Liver (tissue), 9 donors: Measurements from ENCODE around the gene CDKL5. TPM values are rescaled to one million over a fixed set of nuclear protein-coding genes. Genes with fewer than 3 reads are reported as not detected.

Source experiments
- DNase-seq: peaks from one replicate; pipeline ENCODE4 v3.0.0-alpha.2; 2017; ENCODE audit warnings: low spot score
- H3K27ac ChIP-seq, 2 donors: one replicate each; pipeline ENCODE4 v1.7.0; 2013; ENCODE audit warnings: inconsistent platforms in 2 of 2, low read length in 2 of 2, control low read depth in 1 of 2, low read depth in 1 of 2, mild to moderate bottlenecking in 1 of 2
- H3K27me3 ChIP-seq, 4 donors: one replicate each; pipeline versions ENCODE4 v1.6.1 to v1.7.0; 2013; ENCODE audit warnings: low read length in 3 of 4, inconsistent platforms in 1 of 4, mild to moderate bottlenecking in 1 of 4, moderate library complexity in 1 of 4; ENCODE audit not compliant: control insufficient read depth in 4 of 4, insufficient read depth in 4 of 4
- H3K36me3 ChIP-seq, 4 donors: one replicate each; pipeline versions ENCODE4 v1.6.1 to v1.7.0; 2013; ENCODE audit warnings: low read length in 3 of 4, mild to moderate bottlenecking in 3 of 4, low read depth in 1 of 4, moderate library complexity in 1 of 4; ENCODE audit not compliant: control insufficient read depth in 4 of 4, insufficient read depth in 3 of 4
- H3K4me1 ChIP-seq, 4 donors: one replicate each; pipeline versions ENCODE4 v1.6.1 to v1.7.0; 2013; ENCODE audit warnings: low read length in 3 of 4, mild to moderate bottlenecking in 3 of 4, moderate library complexity in 1 of 4; ENCODE audit not compliant: control insufficient read depth in 4 of 4, insufficient read depth in 4 of 4
- H3K4me3 ChIP-seq, 3 donors: one replicate each; pipeline versions ENCODE4 v1.6.1 to v1.7.0; 2013; ENCODE audit warnings: low read length in 3 of 3, control low read depth in 1 of 3, low read depth in 1 of 3, mild to moderate bottlenecking in 1 of 3
- H3K9ac ChIP-seq, 2 donors: one replicate each; pipeline ENCODE4 v1.7.0; 2013; ENCODE audit warnings: low read length in 2 of 2, mild to moderate bottlenecking in 2 of 2, moderate library complexity in 2 of 2, control low read depth in 1 of 2, low read depth in 1 of 2
- H3K9me3 ChIP-seq, 4 donors: one replicate each; pipeline versions ENCODE4 v1.6.1 to v1.7.0; 2013; ENCODE audit warnings: low read length in 3 of 4; ENCODE audit not compliant: control insufficient read depth in 4 of 4
- ATF3 ChIP-seq: IDR thresholded peaks from 2 replicates; pipeline ENCODE4 v1.6.1; 2016; ENCODE audit warnings: antibody characterized with exemption
- CTCF ChIP-seq: fragments of 150-350 bp; IDR thresholded peaks from 2 replicates; pipeline ENCODE4 v1.5.1; 2017; ENCODE audit warnings: improper control_type of control experiment, low read depth, low read length; ENCODE audit not compliant: missing input control
- EGR1 ChIP-seq, 2 donors: IDR thresholded peaks; 2 replicates each; pipeline ENCODE4 v1.6.1; 2016 to 2018; ENCODE audit warnings: antibody characterized with exemption in 2 of 2, low read depth in 2 of 2
- FOXA1 ChIP-seq: IDR thresholded peaks from 2 replicates; pipeline ENCODE4 v1.6.1; 2016; ENCODE audit warnings: antibody characterized with exemption
- GABPA ChIP-seq, 2 donors: IDR thresholded peaks in 1 of 2; conservative IDR thresholded peaks in 1 of 2; 2 replicates each; pipeline ENCODE4 v1.6.1; 2016; ENCODE audit warnings: antibody characterized with exemption in 2 of 2, mild to moderate bottlenecking in 1 of 2, moderate library complexity in 1 of 2
- HNF4A ChIP-seq, 2 donors: conservative IDR thresholded peaks; 2 replicates each; pipeline ENCODE4 v1.6.1; 2016; ENCODE audit warnings: antibody characterized with exemption in 2 of 2, mild to moderate bottlenecking in 2 of 2
- HNF4G ChIP-seq: IDR thresholded peaks from 2 replicates; pipeline ENCODE4 v1.6.1; 2016; ENCODE audit warnings: antibody characterized with exemption
- MAX ChIP-seq: IDR thresholded peaks from 2 replicates; pipeline ENCODE4 v1.6.1; 2016; ENCODE audit warnings: antibody characterized with exemption
- RAD21 ChIP-seq, 2 donors: IDR thresholded peaks; 2 replicates each; pipeline ENCODE4 v1.6.1; 2016; ENCODE audit warnings: antibody characterized with exemption in 2 of 2, mild to moderate bottlenecking in 2 of 2
- RXRA ChIP-seq, 2 donors: IDR thresholded peaks; 2 replicates each; pipeline ENCODE4 v1.6.1; 2017 to 2018; ENCODE audit warnings: antibody characterized with exemption in 2 of 2, mild to moderate bottlenecking in 1 of 2
- SP1 ChIP-seq: IDR thresholded peaks from 2 replicates; pipeline ENCODE4 v1.6.1; 2018; ENCODE audit warnings: antibody characterized with exemption, mild to moderate bottlenecking
- TAF1 ChIP-seq: conservative IDR thresholded peaks from 2 replicates; pipeline ENCODE4 v1.6.1; 2016; ENCODE audit warnings: antibody characterized with exemption, mild to moderate bottlenecking
- YY1 ChIP-seq: IDR thresholded peaks from 2 replicates; pipeline ENCODE4 v1.6.1; 2016; ENCODE audit warnings: antibody characterized with exemption, mild to moderate bottlenecking
- ZBTB33 ChIP-seq: IDR thresholded peaks from 2 replicates; pipeline ENCODE4 v1.6.1; 2016; ENCODE audit warnings: antibody characterized with exemption
- WGBS: extraction: QIAGEN DNeasy Blood & Tissue Kit; methylation state at CpG from one replicate; pipeline ENCODE4 v1.1.7; 2013; 5-methylcytosine and 5-hydroxymethylcytosine counted together
- polyA plus RNA-seq, 2 donors: library from polyadenylated mRNA; stranded (reverse) in 1 of 2; unstranded in 1 of 2; fragments of 200-250 nt in 1 of 2; fragments of >200 nt in 1 of 2; fragmentation: Nextera tagmentation in 1 of 2; extraction: Ambion mirVana in 1 of 2; gene quantifications; one replicate each; pipeline versions ENCODE4 v1.2.1 to v1.2.3, GENCODE V29; 2013 to 2015
- total RNA-seq, 2 donors: library from RNA; depleted of rRNA; stranded (reverse); fragments of >200 nt; gene quantifications; one replicate each; pipeline ENCODE4 v1.2.3, GENCODE V29; 2014
- donor health status: healthy.
- donor health status: healthy.
- donor health status: healthy.
- donor health status: healthy.
- donor health status: healthy.

CDKL5 gene
- total and polyA plus RNA-seq, 4 donors = 0.59 to 3.3 (median 2.0) TPM

- Histone ChIP-seq H3K4me3 (no peak overlapping the region), H3K27me3 (no peaks in the 10 kb centered on the region), H3K27ac (no peak overlapping the region), H3K9ac (no peak overlapping the region), H3K9me3 (no peaks in the 10 kb centered on the region), H3K4me1 (no peaks in the 10 kb centered on the region), H3K36me3 (no peaks in the 10 kb centered on the region)
- WGBS = 98% methylated on average over 1 of the region's 1 CpG
- no peak for DNase-seq
- TF ChIP-seq CTCF (no peak), RAD21 (IDR thresholded peaks at IDR 0.05) (no peak), FOXA1 (no peak), RXRA (IDR thresholded peaks at IDR 0.05) (no peak), ZBTB33 (no peak), EGR1 (IDR thresholded peaks at IDR 0.05; ENCODE audit: low read depth in 2 of 2) (no peak), HNF4A (conservative IDR thresholded peaks at IDR 0.05) (no peak), TAF1 (no peak)
Measured at GRCh38 chrX:18561020-18561419, 135.6 kb downstream of the CDKL5 start.

- H3K36me3 ChIP-seq = no peaks in the 10 kb centered on the region
- TF ChIP-seq RXRA (IDR thresholded peaks at IDR 0.05) (no peak), ZBTB33 (no peak), HNF4G (no peak), TAF1 (no peak), ATF3 (no peak), GABPA (IDR thresholded peaks at IDR 0.05 in 1 of 2, conservative IDR thresholded peaks at IDR 0.05 in 1 of 2) (no peak), SP1 (no peak), FOXA1 (no peak), MAX (no peak), YY1 (no peak)
- no peak overlapping the region for H3K27ac ChIP-seq
- H3K9ac ChIP-seq = no peak overlapping the region
- no peaks in the 10 kb centered on the region for H3K4me1 ChIP-seq
- WGBS = 100% methylated on average over 1 of the region's 1 CpG
- no peak overlapping the region for H3K4me3 ChIP-seq
- no peaks in the 10 kb centered on the region for H3K9me3 ChIP-seq
- no peak for DNase-seq
- H3K27me3 ChIP-seq = no peaks in the 10 kb centered on the region
Measured at GRCh38 chrX:18565727-18566126, 140.3 kb downstream of the CDKL5 start.
